Heart left ventricle (tissue), 16 donors: ENCODE measurements around the gene ACACA. TPM values are rescaled to one million over a fixed set of nuclear protein-coding genes. Genes with fewer than 3 reads are reported as not detected.

Experiments used
- ATAC-seq, 4 donors: fragments of 200-7000 bp; cut with Tn5 transposase; one replicate each; pipeline ENCODE4 v1.9.1; 2020 to 2022; ENCODE audit warnings: moderate library complexity in 4 of 4, mild to moderate bottlenecking in 3 of 4, moderate number of reproducible peaks in 1 of 4
- DNase-seq, 5 donors: peaks; one replicate each; pipeline ENCODE4 v3.0.0-alpha.2; 2020
- H3K27ac ChIP-seq, 12 donors: fragments of 200-600 bp; sonication (generic) in 4 of 12; one replicate each; pipeline versions ENCODE4 v1.5.0 to v1.8.0; 2016 to 2022; ENCODE audit warnings: mild to moderate bottlenecking in 2 of 12
- H3K27me3 ChIP-seq, 9 donors: fragments of 200-600 bp; sonication (generic) in 2 of 9; one replicate each; pipeline versions ENCODE4 v1.5.1 to v1.8.0; 2016 to 2022; ENCODE audit warnings: mild to moderate bottlenecking in 3 of 9
- H3K36me3 ChIP-seq, 9 donors: fragments of 200-600 bp; sonication (generic) in 2 of 9; one replicate each; pipeline versions ENCODE4 v1.5.0 to v1.8.0; 2018 to 2022; ENCODE audit warnings: mild to moderate bottlenecking in 2 of 9
- H3K4me1 ChIP-seq, 12 donors: fragments of 200-600 bp; sonication (generic) in 4 of 12; one replicate each; pipeline versions ENCODE4 v1.5.0 to v1.8.0; 2016 to 2022; ENCODE audit warnings: mild to moderate bottlenecking in 3 of 12
- H3K4me3 ChIP-seq, 12 donors: fragments of 200-600 bp; sonication (generic) in 4 of 12; one replicate each; pipeline versions ENCODE4 v1.5.0 to v1.8.0; 2017 to 2022; ENCODE audit warnings: mild to moderate bottlenecking in 9 of 12, moderate library complexity in 4 of 12
- H3K9me3 ChIP-seq, 12 donors: fragments of 200-600 bp; sonication (generic) in 4 of 12; one replicate each; pipeline versions ENCODE4 v1.5.0 to v1.8.0; 2016 to 2022; ENCODE audit warnings: mild to moderate bottlenecking in 1 of 12
- POLR2A ChIP-seq, 2 donors: fragments of 450-650 bp; IDR thresholded peaks; one replicate each; pipeline ENCODE4 v1.6.1; 2017; ENCODE audit warnings: antibody characterized with exemption in 2 of 2, mild to moderate bottlenecking in 2 of 2, moderate library complexity in 2 of 2
- WGBS, 4 donors: extraction: QIAGEN DNeasy Blood & Tissue Kit in 2 of 4; methylation state at CpG; one replicate each; pipeline versions ENCODE4 v1.1.5 to v1.1.7; 2013 to 2018; 5-methylcytosine and 5-hydroxymethylcytosine counted together
- intact Hi-C, 10 donors: fragments of 100-400 bp; cut with DNase I; formaldehyde crosslinking; loops; one replicate each; pipeline versions ENCODE4 v1.11.1 to v1.14.2; 2022
- polyA plus RNA-seq, 2 donors: library from polyadenylated mRNA; stranded (reverse); fragments of 200-250 nt; gene quantifications; one replicate each; pipeline ENCODE4 v1.2.3, GENCODE V29; 2013
- total RNA-seq, 9 donors: library from RNA; depleted of rRNA in 2 of 9; stranded (reverse); fragments of >200 nt in 2 of 9; fragmentation: NEBNext Ultra II Directional in 3 of 9; extraction: Animal tissue kit (Norgen Biotek cat#: 25700) in 3 of 9; gene quantifications; one replicate each; pipeline versions ENCODE4 v1.1.0 to v1.2.4, GENCODE V29; 2016 to 2023
- TF ChIP-seq, protein P1 (sequence below), 12 donors: fragments of 200-600 bp; sonication (generic) in 4 of 12; IDR thresholded peaks; one replicate each; pipeline versions ENCODE4 v1.5.0 to v1.8.0; 2018 to 2022; ENCODE audit warnings: antibody characterized with exemption in 12 of 12, mild to moderate bottlenecking in 5 of 12
- donor health status: ischemic (EF 13 %, LVEDD 7.1; RV severe dilation, severe dysfunction).
- donor health status: healthy with polysubstance abuse.
- donor health status: DM: no; HTN: yes; CAD: no.
- donor health status: DM: no; HTN: no; CAD: no.
- donor health status: ischemic (EF 25% LVEDD 6.9; RV normal size, moderate dysfunction).
- donor health status: ischemic (EF 25% LVEDD 5.7; RV mildly dilated, moderate dysfunction).
- donor health status: healthy.
- donor health status: DM: yes; HTN: yes; CAD: no.
- donor health status: ischemic (EF 35%, LVEDD 5.7; RV mildly dilated, moderate dysfunction).
- donor health status: nonischemic (EF 11% LVEDD 7.7; RV severe dilation, severe dysfunction).
- donor health status: DM: yes; HTN: yes; CAD: no.
- donor health status: PGD.
- donor health status: ischemic (EF 29% LVEDD 5.4; RV normal size, mild dysfunction).
- donor health status: nonischemic (EF 23%, LVEDD 6.1; RV moderate dilation, normal function).

ACACA gene
- total and polyA plus RNA-seq, 11 donors, result 6.2 to 33.0 (median 15.8) TPM

DNA sequence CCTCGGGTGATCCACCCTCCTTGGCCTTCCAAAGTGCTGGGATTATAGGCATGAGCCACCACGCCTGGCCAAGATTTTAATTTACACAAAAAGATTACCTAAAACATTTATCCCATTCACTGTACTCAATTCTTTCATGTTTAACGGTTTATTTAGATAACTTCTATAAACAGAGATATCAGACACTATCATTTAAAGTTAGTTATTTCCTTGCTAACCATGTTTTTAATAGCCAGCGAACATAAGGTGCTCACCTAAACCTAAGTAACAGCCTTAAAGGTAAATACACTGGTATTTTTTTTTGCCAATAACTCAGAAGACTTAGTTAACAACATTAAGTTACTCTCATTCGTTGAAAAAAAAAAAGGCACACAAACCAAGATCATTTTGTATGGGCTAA lies 112.9 kb downstream of the ACACA start:
- Histone ChIP-seq H3K4me3 (no peak overlapping the region), H3K4me1 (peaks cover 0 to 18% (median 2%) of the 10 kb centered on the region in 12 donors), H3K27ac (no peak overlapping the region), H3K9me3 (no peaks in the 10 kb centered on the region), H3K36me3 (no peaks in the 10 kb centered on the region), H3K27me3 (no peaks in the 10 kb centered on the region)
- no peak for ATAC-seq
- no peak for TF ChIP-seq POLR2A (IDR thresholded peaks at IDR 0.05)
- TF ChIP-seq, protein P1, sequence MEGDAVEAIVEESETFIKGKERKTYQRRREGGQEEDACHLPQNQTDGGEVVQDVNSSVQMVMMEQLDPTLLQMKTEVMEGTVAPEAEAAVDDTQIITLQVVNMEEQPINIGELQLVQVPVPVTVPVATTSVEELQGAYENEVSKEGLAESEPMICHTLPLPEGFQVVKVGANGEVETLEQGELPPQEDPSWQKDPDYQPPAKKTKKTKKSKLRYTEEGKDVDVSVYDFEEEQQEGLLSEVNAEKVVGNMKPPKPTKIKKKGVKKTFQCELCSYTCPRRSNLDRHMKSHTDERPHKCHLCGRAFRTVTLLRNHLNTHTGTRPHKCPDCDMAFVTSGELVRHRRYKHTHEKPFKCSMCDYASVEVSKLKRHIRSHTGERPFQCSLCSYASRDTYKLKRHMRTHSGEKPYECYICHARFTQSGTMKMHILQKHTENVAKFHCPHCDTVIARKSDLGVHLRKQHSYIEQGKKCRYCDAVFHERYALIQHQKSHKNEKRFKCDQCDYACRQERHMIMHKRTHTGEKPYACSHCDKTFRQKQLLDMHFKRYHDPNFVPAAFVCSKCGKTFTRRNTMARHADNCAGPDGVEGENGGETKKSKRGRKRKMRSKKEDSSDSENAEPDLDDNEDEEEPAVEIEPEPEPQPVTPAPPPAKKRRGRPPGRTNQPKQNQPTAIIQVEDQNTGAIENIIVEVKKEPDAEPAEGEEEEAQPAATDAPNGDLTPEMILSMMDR (IDR thresholded peaks at IDR 0.05), result no peak
- 93 to 97% (median 95%) methylated on average over 5 of the region's 5 CpGs for WGBS, 4 donors
- no peak for DNase-seq
- intact Hi-C loops, result no loop called here

DNA sequence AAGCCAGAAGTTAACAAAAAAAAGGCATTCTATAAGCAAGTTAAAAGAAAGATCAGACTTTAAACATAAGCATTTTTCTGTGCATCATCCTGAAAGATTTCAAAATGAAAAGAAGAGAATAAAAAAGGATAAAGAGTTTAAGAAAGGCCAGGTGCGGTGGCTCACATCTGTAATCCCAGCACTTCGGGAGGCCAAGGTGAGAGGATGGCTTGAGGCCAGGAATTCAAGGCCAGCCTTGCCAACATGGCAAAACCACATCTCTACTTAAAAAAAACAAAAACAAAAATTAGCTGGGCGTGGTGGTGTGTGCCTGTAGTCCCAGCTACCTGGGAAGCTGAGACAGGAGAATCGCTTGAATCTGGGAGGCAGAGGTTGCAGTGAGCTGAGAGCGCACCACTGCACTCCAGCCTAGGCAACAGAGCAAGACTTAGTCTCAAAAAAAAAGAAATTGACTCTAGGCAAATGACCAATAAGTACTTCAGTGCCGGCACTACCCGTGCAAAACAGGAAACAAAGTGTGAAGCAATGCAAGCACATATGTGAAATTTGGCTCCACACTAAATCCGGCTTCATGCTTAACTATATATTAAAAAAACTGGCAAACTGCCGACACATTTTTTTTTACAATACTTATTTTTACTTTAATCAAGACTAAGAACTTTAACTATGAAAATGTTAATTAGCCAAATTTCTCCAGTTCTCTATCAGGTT lies 114.1 kb downstream of the ACACA start:
- Histone ChIP-seq H3K4me3 (no peak overlapping the region), H3K4me1 (peaks cover 0 to 11% (median 0%) of the 10 kb centered on the region in 12 donors), H3K9me3 (no peaks in the 10 kb centered on the region), H3K27me3 (no peaks in the 10 kb centered on the region), H3K36me3 (no peaks in the 10 kb centered on the region), H3K27ac (no peak overlapping the region)
- WGBS, 4 donors, result 61 to 71% (median 70%) methylated on average over 9 of the region's 9 CpGs
- TF ChIP-seq POLR2A (IDR thresholded peaks at IDR 0.05), result no peak
- TF ChIP-seq, protein P1 (IDR thresholded peaks at IDR 0.05), result no peak
- DNase-seq (no peak), ATAC-seq (no peak)
- intact Hi-C loops, result no loop called here

DNA sequence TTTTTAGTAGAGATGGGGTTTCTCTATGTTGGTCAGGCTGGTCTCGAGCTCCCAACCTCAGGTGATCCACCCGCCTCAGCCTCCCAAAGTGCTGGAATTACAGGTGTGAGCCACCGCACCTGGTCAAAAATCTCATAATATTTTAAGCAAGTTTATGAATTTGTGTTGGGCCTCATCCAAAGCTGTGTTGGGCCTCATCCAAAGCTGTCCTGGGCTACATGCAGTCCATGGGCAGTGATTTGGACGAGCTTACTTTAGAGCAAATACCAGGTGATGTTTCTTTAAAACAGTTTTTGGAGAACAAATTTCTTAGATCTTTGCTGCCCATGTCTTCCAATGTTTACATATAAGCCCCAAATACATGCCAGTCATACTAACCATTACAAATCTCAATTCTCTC lies 115.3 kb downstream of the ACACA start:
- no peaks in the 10 kb centered on the region for H3K36me3 ChIP-seq
- no peak for TF ChIP-seq POLR2A (IDR thresholded peaks at IDR 0.05)
- TF ChIP-seq, protein P1 (IDR thresholded peaks at IDR 0.05), result no peak

DNA sequence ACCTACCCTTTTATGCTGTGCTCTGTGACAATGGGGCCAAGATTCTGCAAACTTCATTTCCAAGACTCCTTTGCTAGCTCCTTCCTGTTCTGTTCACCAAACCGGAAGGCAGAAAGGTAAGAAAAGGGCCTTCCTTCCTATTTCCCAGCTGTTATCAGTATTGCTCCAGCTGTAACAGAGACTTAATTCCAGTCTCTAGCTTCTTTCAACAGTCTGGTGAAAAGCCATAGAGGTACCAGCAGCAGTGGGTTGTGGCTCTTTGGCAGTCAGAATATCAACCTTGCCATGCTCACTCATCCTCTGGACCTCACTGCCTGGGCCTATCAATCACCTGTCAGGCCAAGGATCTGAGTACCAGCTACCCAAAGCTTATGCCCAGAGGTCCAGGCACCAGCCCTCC lies 120.2 kb downstream of the ACACA start:
- no peak overlapping the region for H3K4me3 ChIP-seq
- H3K36me3 ChIP-seq, result peaks cover 0 to 19% (median 9%) of the 10 kb centered on the region in 9 donors
- no peaks in the 10 kb centered on the region for H3K9me3 ChIP-seq
- no peak overlapping the region for H3K27ac ChIP-seq
- no peaks in the 10 kb centered on the region for H3K4me1 ChIP-seq
- ATAC-seq (no peak), DNase-seq (no peak)
- intact Hi-C loops, result no loop called here
- H3K27me3 ChIP-seq, result no peaks in the 10 kb centered on the region
- no peak for TF ChIP-seq POLR2A (IDR thresholded peaks at IDR 0.05)
- TF ChIP-seq, protein P1 (IDR thresholded peaks at IDR 0.05), result no peak
- 41 to 70% (median 62%) methylated on average over 1 of the region's 1 CpG for WGBS, 4 donors

More for the DNA sequence above, 115.3 kb downstream of the ACACA start:
- Histone ChIP-seq H3K4me3 (no peak overlapping the region), H3K9me3 (no peaks in the 10 kb centered on the region), H3K4me1 (peaks cover 0 to 11% (median 0%) of the 10 kb centered on the region in 12 donors), H3K27me3 (no peaks in the 10 kb centered on the region), H3K27ac (no peak overlapping the region)
- WGBS, 4 donors, result 85 to 95% (median 94%) methylated on average over 4 of the region's 4 CpGs
- intact Hi-C loops, result no loop called here
- no peak for ATAC-seq
- DNase-seq, result no peak
